GM23248 (cell line): ENCODE results near the gene FBH1.

Experiments
- EZH2 ChIP-seq: fragments of 200-600 bp; sonication (generic); IDR thresholded peaks from 2 replicates; pipeline ENCODE4 v1.6.1; 2018; ENCODE audit warnings: antibody characterized with exemption, mild to moderate bottlenecking; ENCODE audit not compliant: insufficient read depth, poor library complexity, severe bottlenecking
- EZH2phosphoT487 ChIP-seq: fragments of 200-600 bp; sonication (generic); IDR thresholded peaks from 2 replicates; pipeline ENCODE4 v1.6.1; 2018; ENCODE audit warnings: antibody characterized with exemption, moderate library complexity, mild to moderate bottlenecking, low read depth; ENCODE audit not compliant: insufficient read depth

- TF ChIP-seq EZH2, result no peak
- TF ChIP-seq EZH2phosphoT487, result no peak
Measured at GRCh38 chr10:5958675-5959074, 68.6 kb downstream of the FBH1 start.
